ENCODE results near the gene BMX. TPM values are rescaled to one million over a fixed set of nuclear protein-coding genes. Genes with fewer than 3 reads are reported as not detected.

BMX gene
- total and polyA plus RNA-seq, 9 of the 15 experiments (the other 6 are each of a cell fraction or from before 2014, with no cell fraction given), result 0.45 to 4.2 (median 1.8) TPM

DNA sequence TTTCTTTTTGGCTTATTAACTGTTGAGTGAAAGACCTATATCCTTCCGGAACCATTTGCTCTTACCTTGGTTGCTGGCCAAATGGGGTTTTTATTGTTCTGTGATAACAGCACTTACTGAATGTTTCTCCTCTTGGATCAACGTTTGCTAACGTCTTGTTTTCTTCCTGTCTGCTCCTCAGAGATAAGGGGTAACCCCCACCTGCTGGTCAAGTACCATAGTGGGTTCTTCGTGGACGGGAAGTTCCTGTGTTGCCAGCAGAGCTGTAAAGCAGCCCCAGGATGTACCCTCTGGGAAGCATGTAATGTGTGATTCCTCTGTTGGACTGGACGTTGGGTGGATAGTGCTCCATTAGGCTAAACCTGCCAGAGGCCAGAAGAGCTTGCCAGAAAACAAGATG lies 15.3 kb downstream of the BMX start (continued):
- no peak for TF ChIP-seq ZNF146 (CRISPR knock-in tag; IDR thresholded peaks at IDR 0.05; ENCODE audit: unreplicated experiment)
- TF ChIP-seq, protein P1, sequence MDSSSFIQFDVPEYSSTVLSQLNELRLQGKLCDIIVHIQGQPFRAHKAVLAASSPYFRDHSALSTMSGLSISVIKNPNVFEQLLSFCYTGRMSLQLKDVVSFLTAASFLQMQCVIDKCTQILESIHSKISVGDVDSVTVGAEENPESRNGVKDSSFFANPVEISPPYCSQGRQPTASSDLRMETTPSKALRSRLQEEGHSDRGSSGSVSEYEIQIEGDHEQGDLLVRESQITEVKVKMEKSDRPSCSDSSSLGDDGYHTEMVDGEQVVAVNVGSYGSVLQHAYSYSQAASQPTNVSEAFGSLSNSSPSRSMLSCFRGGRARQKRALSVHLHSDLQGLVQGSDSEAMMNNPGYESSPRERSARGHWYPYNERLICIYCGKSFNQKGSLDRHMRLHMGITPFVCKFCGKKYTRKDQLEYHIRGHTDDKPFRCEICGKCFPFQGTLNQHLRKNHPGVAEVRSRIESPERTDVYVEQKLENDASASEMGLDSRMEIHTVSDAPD (CRISPR knock-in tag; IDR thresholded peaks at IDR 0.05), result no peak
- TF ChIP-seq RAD51 (IDR thresholded peaks at IDR 0.05; ENCODE audit: borderline replicate concordance, low read depth), result no peak
- TF ChIP-seq, protein P2, sequence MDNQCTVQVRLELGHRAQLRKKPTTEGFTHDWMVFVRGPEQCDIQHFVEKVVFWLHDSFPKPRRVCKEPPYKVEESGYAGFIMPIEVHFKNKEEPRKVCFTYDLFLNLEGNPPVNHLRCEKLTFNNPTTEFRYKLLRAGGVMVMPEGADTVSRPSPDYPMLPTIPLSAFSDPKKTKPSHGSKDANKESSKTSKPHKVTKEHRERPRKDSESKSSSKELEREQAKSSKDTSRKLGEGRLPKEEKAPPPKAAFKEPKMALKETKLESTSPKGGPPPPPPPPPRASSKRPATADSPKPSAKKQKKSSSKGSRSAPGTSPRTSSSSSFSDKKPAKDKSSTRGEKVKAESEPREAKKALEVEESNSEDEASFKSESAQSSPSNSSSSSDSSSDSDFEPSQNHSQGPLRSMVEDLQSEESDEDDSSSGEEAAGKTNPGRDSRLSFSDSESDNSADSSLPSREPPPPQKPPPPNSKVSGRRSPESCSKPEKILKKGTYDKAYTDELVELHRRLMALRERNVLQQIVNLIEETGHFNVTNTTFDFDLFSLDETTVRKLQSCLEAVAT (IDR thresholded peaks at IDR 0.05), result no peak
- TF ChIP-seq, protein P3, sequence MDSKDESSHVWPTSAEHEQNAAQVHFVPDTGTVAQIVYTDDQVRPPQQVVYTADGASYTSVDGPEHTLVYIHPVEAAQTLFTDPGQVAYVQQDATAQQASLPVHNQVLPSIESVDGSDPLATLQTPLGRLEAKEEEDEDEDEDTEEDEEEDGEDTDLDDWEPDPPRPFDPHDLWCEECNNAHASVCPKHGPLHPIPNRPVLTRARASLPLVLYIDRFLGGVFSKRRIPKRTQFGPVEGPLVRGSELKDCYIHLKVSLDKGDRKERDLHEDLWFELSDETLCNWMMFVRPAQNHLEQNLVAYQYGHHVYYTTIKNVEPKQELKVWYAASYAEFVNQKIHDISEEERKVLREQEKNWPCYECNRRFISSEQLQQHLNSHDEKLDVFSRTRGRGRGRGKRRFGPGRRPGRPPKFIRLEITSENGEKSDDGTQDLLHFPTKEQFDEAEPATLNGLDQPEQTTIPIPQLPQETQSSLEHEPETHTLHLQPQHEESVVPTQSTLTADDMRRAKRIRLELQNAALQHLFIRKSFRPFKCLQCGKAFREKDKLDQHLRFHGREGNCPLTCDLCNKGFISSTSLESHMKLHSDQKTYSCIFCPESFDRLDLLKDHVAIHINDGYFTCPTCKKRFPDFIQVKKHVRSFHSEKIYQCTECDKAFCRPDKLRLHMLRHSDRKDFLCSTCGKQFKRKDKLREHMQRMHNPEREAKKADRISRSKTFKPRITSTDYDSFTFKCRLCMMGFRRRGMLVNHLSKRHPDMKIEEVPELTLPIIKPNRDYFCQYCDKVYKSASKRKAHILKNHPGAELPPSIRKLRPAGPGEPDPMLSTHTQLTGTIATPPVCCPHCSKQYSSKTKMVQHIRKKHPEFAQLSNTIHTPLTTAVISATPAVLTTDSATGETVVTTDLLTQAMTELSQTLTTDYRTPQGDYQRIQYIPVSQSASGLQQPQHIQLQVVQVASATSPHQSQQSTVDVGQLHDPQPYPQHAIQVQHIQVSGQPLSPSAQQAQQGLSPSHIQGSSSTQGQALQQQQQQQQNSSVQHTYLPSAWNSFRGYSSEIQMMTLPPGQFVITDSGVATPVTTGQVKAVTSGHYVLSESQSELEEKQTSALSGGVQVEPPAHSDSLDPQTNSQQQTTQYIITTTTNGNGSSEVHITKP (IDR thresholded peaks at IDR 0.05; ENCODE audit: partially characterized antibody), result peak; percentile 28
- no peak for TF ChIP-seq ZNF583 (CRISPR knock-in tag; IDR thresholded peaks at IDR 0.05)
- TF ChIP-seq, protein P4, sequence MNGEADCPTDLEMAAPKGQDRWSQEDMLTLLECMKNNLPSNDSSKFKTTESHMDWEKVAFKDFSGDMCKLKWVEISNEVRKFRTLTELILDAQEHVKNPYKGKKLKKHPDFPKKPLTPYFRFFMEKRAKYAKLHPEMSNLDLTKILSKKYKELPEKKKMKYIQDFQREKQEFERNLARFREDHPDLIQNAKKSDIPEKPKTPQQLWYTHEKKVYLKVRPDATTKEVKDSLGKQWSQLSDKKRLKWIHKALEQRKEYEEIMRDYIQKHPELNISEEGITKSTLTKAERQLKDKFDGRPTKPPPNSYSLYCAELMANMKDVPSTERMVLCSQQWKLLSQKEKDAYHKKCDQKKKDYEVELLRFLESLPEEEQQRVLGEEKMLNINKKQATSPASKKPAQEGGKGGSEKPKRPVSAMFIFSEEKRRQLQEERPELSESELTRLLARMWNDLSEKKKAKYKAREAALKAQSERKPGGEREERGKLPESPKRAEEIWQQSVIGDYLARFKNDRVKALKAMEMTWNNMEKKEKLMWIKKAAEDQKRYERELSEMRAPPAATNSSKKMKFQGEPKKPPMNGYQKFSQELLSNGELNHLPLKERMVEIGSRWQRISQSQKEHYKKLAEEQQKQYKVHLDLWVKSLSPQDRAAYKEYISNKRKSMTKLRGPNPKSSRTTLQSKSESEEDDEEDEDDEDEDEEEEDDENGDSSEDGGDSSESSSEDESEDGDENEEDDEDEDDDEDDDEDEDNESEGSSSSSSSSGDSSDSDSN (IDR thresholded peaks at IDR 0.05; ENCODE audit: borderline replicate concordance in 1 of 2, low read depth in 2 of 2, low read length in 2 of 2), result no peak
- TF ChIP-seq, protein P5, sequence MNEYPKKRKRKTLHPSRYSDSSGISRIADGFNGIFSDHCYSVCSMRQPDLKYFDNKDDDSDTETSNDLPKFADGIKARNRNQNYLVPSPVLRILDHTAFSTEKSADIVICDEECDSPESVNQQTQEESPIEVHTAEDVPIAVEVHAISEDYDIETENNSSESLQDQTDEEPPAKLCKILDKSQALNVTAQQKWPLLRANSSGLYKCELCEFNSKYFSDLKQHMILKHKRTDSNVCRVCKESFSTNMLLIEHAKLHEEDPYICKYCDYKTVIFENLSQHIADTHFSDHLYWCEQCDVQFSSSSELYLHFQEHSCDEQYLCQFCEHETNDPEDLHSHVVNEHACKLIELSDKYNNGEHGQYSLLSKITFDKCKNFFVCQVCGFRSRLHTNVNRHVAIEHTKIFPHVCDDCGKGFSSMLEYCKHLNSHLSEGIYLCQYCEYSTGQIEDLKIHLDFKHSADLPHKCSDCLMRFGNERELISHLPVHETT (CRISPR knock-in tag; conservative IDR thresholded peaks at IDR 0.05 in 1 of 2, IDR thresholded peaks at IDR 0.05 in 1 of 2), result no peak
- peak; percentile 87 for TF ChIP-seq ZKSCAN1 (IDR thresholded peaks at IDR 0.05; ENCODE audit: low read depth, low read length)
- TF ChIP-seq, protein P6, sequence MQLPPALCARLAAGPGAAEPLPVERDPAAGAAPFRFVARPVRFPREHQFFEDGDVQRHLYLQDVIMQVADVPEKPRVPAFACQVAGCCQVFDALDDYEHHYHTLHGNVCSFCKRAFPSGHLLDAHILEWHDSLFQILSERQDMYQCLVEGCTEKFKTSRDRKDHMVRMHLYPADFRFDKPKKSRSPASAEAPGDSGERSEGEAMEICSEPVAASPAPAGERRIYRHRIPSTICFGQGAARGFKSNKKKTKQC (CRISPR knock-in tag; IDR thresholded peaks at IDR 0.05), result no peak
- TF ChIP-seq, protein P7, sequence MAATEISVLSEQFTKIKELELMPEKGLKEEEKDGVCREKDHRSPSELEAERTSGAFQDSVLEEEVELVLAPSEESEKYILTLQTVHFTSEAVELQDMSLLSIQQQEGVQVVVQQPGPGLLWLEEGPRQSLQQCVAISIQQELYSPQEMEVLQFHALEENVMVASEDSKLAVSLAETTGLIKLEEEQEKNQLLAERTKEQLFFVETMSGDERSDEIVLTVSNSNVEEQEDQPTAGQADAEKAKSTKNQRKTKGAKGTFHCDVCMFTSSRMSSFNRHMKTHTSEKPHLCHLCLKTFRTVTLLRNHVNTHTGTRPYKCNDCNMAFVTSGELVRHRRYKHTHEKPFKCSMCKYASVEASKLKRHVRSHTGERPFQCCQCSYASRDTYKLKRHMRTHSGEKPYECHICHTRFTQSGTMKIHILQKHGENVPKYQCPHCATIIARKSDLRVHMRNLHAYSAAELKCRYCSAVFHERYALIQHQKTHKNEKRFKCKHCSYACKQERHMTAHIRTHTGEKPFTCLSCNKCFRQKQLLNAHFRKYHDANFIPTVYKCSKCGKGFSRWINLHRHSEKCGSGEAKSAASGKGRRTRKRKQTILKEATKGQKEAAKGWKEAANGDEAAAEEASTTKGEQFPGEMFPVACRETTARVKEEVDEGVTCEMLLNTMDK (IDR thresholded peaks at IDR 0.05; ENCODE audit: borderline replicate concordance, insufficient read depth, low read depth, low read length, poor library complexity, severe bottlenecking), result no peak
- no peak for TF ChIP-seq TRIM28 (IDR thresholded peaks at IDR 0.05)
- TF ChIP-seq, protein P8, sequence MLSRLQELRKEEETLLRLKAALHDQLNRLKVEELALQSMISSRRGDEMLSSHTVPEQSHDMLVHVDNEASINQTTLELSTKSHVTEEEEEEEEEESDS (CRISPR knock-in tag; IDR thresholded peaks at IDR 0.05), result no peak
